Parathyroid adenoma (tissue), 2 donors: Measurements from ENCODE around the gene DENND5B.
"Not testable (repeated sequence)": the region's sequence is repeated elsewhere in the genome, so short reads cannot be mapped to it uniquely, and the experiment has no call there.

ENCODE experiments used
- H2AFZ ChIP-seq: fragments of 300-600 bp; sonication (generic); one replicate; pipeline ENCODE4 v1.7.0; 2017; ENCODE audit warnings: antibody characterized with exemption, mild to moderate bottlenecking
- H3K27ac ChIP-seq: fragments of 300-600 bp; sonication (generic); one replicate; pipeline ENCODE4 v1.7.0; 2017
- H3K27me3 ChIP-seq: fragments of 300-600 bp; sonication (generic); one replicate; pipeline ENCODE4 v1.7.0; 2017; ENCODE audit warnings: low read length; ENCODE audit not compliant: control insufficient read depth, insufficient read depth
- H3K36me3 ChIP-seq: fragments of 300-600 bp; sonication (generic); one replicate; pipeline ENCODE4 v1.7.0; 2017; ENCODE audit warnings: low read length; ENCODE audit not compliant: control insufficient read depth, insufficient read depth
- H3K4me1 ChIP-seq: fragments of 300-600 bp; sonication (generic); one replicate; pipeline ENCODE4 v1.7.0; 2017; ENCODE audit warnings: control low read depth
- H3K4me2 ChIP-seq: fragments of 300-600 bp; sonication (generic); one replicate; pipeline ENCODE4 v1.7.0; 2017; ENCODE audit warnings: low read length
- H3K4me3 ChIP-seq: fragments of 300-600 bp; sonication (generic); one replicate; pipeline ENCODE4 v1.7.0; 2017; ENCODE audit warnings: low read depth, low read length
- H3K79me2 ChIP-seq: fragments of 300-600 bp; sonication (generic); one replicate; pipeline ENCODE4 v1.7.0; 2017; ENCODE audit warnings: control low read depth
- H3K9ac ChIP-seq: fragments of 300-600 bp; sonication (generic); one replicate; pipeline ENCODE4 v1.7.0; 2017; ENCODE audit warnings: mild to moderate bottlenecking
- H3K9me3 ChIP-seq: fragments of 300-600 bp; sonication (generic); one replicate; pipeline ENCODE4 v1.7.0; 2017; ENCODE audit warnings: low read length; ENCODE audit not compliant: control insufficient read depth
- CTCF ChIP-seq: fragments of 300-600 bp; sonication (generic); IDR thresholded peaks from one replicate; pipeline ENCODE4 v1.7.0; 2017; ENCODE audit warnings: antibody characterized with exemption, mild to moderate bottlenecking
- donor health status: primary hyperparathyroidism.

DENND5B gene

GRCh38 chr12:31407562-31407961, 183.4 kb downstream of the DENND5B start:
- Histone ChIP-seq H3K27me3 (no peaks in the 10 kb centered on the region), H3K9me3 (no peaks in the 10 kb centered on the region), H3K9ac (no peak overlapping the region), H2AFZ (no peak overlapping the region), H3K79me2 (no peaks in the 10 kb centered on the region), H3K4me3 (no peak overlapping the region), H3K4me1 (no peaks in the 10 kb centered on the region), H3K36me3 (no peaks in the 10 kb centered on the region), H3K4me2 (no peak overlapping the region), H3K27ac (no peak overlapping the region)
- TF ChIP-seq CTCF, result no peak

- no peak overlapping the region for H2AFZ ChIP-seq
- no peak overlapping the region for H3K27ac ChIP-seq
- no peaks in the 10 kb centered on the region for H3K4me1 ChIP-seq
- H3K9me3 ChIP-seq, result no peaks in the 10 kb centered on the region
- no peaks in the 10 kb centered on the region for H3K36me3 ChIP-seq
- H3K27me3 ChIP-seq, result no peaks in the 10 kb centered on the region
- H3K9ac ChIP-seq, result no peak overlapping the region
- TF ChIP-seq CTCF, result no peak
- no peak overlapping the region for H3K4me2 ChIP-seq
- no peaks in the 10 kb centered on the region for H3K79me2 ChIP-seq
- H3K4me3 ChIP-seq, result no peak overlapping the region
These were observed 184.6 kb downstream of the DENND5B start for GRCh38 chr12:31406345-31406744.

- no peaks in the 10 kb centered on the region for H3K9me3 ChIP-seq
- no peak overlapping the region for H3K27ac ChIP-seq
- no peak overlapping the region for H3K4me2 ChIP-seq
- H2AFZ ChIP-seq, result no peak overlapping the region
- no peaks in the 10 kb centered on the region for H3K4me1 ChIP-seq
- H3K4me3 ChIP-seq, result no peak overlapping the region
- H3K27me3 ChIP-seq, result no peaks in the 10 kb centered on the region
- no peaks in the 10 kb centered on the region for H3K36me3 ChIP-seq
- no peak overlapping the region for H3K9ac ChIP-seq
- TF ChIP-seq CTCF, result no peak
- no peaks in the 10 kb centered on the region for H3K79me2 ChIP-seq
These were observed 185.9 kb downstream of the DENND5B start for GRCh38 chr12:31405021-31405420.

GRCh38 chr12:31403099-31403607, 187.8 kb downstream of the DENND5B start:
- H3K79me2 ChIP-seq, H3K4me3 ChIP-seq, H3K9me3 ChIP-seq: not testable (repeated sequence)

More at GRCh38 chr12:31403099-31403607, 187.8 kb downstream of the DENND5B start:
- not testable (repeated sequence) for H3K4me2 ChIP-seq, H3K36me3 ChIP-seq, H3K4me1 ChIP-seq, H3K27me3 ChIP-seq, H3K9ac ChIP-seq, H3K27ac ChIP-seq
- TF ChIP-seq CTCF, result peak; percentile 92
- peak overlapping the region; percentile 43 for H2AFZ ChIP-seq
